Upper lobe of left lung (tissue), 4 donors: ENCODE data around the gene NAA15.

Source experiments
- EP300 ChIP-seq, 4 donors: sonication (generic); formaldehyde crosslinking; IDR thresholded peaks; one replicate each; pipeline ENCODE4 v1.5.1; 2017; ENCODE audit warnings: antibody characterized with exemption in 4 of 4, control low read depth in 2 of 4
- POLR2A ChIP-seq, 4 donors: fragments of 450-650 bp; IDR thresholded peaks; one replicate each; pipeline ENCODE4 v1.5.1; 2016 to 2017; ENCODE audit warnings: antibody characterized with exemption in 4 of 4, mild to moderate bottlenecking in 2 of 4
- POLR2AphosphoS5 ChIP-seq, 2 donors: sonication (generic); formaldehyde crosslinking; IDR thresholded peaks; one replicate each; pipeline ENCODE4 v1.5.1; 2017; ENCODE audit warnings: antibody characterized with exemption in 2 of 2
- TF ChIP-seq, protein P1 (sequence below), 6 experiments: fragments of 450-650 bp in 4 of 6; fragments of 200-600 bp in 2 of 6; sonication (generic) in 2 of 6; IDR thresholded peaks; one replicate each; pipeline ENCODE4 v1.5.1; 2016 to 2019; ENCODE audit warnings: antibody characterized with exemption in 6 of 6

GRCh38 chr4:139299536-139299935 is 1.8 kb upstream of the NAA15 start:
- TF ChIP-seq, protein P1, sequence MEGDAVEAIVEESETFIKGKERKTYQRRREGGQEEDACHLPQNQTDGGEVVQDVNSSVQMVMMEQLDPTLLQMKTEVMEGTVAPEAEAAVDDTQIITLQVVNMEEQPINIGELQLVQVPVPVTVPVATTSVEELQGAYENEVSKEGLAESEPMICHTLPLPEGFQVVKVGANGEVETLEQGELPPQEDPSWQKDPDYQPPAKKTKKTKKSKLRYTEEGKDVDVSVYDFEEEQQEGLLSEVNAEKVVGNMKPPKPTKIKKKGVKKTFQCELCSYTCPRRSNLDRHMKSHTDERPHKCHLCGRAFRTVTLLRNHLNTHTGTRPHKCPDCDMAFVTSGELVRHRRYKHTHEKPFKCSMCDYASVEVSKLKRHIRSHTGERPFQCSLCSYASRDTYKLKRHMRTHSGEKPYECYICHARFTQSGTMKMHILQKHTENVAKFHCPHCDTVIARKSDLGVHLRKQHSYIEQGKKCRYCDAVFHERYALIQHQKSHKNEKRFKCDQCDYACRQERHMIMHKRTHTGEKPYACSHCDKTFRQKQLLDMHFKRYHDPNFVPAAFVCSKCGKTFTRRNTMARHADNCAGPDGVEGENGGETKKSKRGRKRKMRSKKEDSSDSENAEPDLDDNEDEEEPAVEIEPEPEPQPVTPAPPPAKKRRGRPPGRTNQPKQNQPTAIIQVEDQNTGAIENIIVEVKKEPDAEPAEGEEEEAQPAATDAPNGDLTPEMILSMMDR (IDR thresholded peaks at IDR 0.05) = no peak
- no peak for TF ChIP-seq POLR2A (IDR thresholded peaks at IDR 0.05)
- no peak for TF ChIP-seq POLR2AphosphoS5 (IDR thresholded peaks at IDR 0.05)
- no peak for TF ChIP-seq EP300 (IDR thresholded peaks at IDR 0.05)
